Subcutaneous adipose tissue (tissue), 4 donors: ENCODE data around the gene UTP3. TPM values are rescaled to one million over a fixed set of nuclear protein-coding genes. Genes with fewer than 3 reads are reported as not detected.

Experiments
- total RNA-seq, 4 donors: library from RNA; depleted of rRNA; stranded (reverse); fragments of >200 nt; gene quantifications; one replicate each; pipeline ENCODE4 v1.1.0, GENCODE V29; 2016
- TF ChIP-seq, protein P1 (sequence below): fragments of 450-650 bp; IDR thresholded peaks from one replicate; pipeline ENCODE4 v1.5.1; 2016; ENCODE audit warnings: low read depth, mild to moderate bottlenecking, control low read depth, antibody characterized with exemption, moderate library complexity

Gene UTP3
- total RNA-seq, 4 donors from 2014 or later: 12.2 to 26.1 (median 16.1) TPM

DNA sequence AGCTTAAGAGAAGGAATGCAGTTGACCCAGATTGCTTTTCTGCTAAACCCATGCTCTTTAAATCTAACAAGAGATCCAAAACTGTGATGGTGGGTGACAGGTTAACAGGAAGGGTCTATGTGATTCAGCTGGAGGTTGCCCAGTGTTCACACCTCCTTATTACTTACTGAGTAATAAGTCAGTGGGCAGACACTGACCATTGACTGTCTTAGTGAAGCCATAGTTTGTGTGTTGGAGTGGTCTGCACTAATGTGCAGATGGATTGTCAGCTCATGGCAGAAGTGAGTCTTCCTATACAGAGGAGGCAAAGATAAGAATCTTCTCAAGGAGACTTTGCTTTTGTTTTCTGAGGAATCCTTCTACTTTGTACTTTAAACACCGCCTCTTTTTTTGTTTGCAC, 18.2 kb downstream of the UTP3 start:
- TF ChIP-seq, protein P1, sequence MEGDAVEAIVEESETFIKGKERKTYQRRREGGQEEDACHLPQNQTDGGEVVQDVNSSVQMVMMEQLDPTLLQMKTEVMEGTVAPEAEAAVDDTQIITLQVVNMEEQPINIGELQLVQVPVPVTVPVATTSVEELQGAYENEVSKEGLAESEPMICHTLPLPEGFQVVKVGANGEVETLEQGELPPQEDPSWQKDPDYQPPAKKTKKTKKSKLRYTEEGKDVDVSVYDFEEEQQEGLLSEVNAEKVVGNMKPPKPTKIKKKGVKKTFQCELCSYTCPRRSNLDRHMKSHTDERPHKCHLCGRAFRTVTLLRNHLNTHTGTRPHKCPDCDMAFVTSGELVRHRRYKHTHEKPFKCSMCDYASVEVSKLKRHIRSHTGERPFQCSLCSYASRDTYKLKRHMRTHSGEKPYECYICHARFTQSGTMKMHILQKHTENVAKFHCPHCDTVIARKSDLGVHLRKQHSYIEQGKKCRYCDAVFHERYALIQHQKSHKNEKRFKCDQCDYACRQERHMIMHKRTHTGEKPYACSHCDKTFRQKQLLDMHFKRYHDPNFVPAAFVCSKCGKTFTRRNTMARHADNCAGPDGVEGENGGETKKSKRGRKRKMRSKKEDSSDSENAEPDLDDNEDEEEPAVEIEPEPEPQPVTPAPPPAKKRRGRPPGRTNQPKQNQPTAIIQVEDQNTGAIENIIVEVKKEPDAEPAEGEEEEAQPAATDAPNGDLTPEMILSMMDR: no peak

DNA sequence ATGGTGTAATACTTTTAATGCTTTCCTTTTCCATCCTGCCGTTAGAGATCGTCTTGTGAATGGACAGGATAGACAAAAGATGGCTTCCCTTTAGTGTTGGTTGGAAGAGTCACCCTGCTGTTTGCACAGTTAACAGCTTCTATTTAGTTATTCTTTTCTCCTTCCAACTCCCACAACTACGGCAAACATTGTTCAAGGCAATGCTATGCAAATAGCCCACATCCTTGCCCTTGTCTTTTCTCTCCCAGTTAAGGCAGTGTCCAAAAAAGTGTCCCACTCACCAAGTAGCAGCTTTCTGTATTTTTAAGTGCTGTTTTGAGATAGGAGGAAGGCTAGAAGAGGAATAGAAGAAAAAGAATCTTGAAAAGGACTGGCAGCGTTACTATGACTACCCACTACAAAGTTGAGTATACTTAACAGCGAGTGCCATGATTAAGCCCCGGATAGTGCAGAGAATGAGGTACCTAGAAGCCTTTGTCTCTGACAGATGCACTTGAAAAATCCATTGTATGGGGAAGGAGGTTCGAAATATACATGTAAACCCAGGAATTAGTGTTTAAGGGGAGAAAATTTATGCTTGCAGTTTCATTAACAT, 21.4 kb downstream of the UTP3 start:
- TF ChIP-seq, protein P1: no peak

DNA sequence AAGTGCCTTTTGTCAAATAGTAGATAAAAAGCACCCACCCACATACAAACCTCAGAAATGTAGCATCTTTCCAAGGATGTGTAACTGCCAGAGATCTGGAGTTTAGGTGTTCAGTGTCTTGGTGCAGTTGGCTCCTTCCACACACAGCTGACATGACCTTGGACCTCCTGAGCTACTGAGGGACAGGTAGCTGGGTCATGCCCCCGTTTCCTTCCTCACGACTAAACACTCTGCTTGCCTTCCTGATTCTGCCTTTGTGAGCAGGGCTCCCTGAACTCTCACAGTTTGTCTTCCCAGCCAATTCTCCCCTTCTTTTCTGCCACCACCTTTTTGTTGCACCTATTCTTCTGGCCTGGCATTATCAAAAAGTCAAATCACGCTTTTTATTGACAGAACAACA, 23.3 kb downstream of the UTP3 start:
- TF ChIP-seq, protein P1: no peak

- TF ChIP-seq, protein P1: no peak
Observed at GRCh38 chr4:70712150-70712549, 23.8 kb downstream of the UTP3 start.

- TF ChIP-seq, protein P1: no peak
Observed at GRCh38 chr4:70712604-70713452, 24.5 kb downstream of the UTP3 start.

DNA sequence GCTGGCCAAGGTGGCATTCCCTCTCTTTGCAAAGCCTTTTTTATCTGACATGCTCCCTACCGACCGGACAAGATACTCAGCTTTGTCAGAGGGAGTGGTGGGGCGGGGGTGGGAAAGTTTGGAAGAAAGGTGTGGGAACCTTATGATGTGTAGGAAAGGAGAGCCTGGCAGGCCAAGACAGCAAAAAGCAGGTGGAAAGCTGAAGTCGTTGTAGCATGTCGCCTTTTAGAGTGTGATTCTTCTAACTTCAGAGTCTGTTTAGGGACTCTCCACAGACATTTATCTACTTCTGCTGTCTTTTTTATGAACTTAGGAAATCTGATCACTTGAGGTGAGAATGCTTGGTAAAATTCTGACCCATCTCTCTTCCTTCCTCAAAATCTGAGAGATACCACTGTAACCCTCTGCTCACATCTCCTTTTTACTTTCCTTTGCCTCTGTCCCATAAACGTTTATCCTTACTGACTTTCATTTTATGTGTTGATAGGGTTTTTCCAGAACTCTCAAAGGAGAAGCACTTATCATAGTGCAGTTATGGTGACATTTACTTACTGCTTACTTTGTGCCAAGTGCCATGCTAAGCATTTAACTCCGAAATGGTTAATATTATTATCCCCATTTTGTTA, 25.2 kb downstream of the UTP3 start:
- TF ChIP-seq, protein P1: no peak
